Large intestine (tissue), 3 donors: ENCODE results near the gene DNAJC3. TPM values are rescaled to one million over a fixed set of nuclear protein-coding genes. Genes with fewer than 3 reads are reported as not detected.

ENCODE experiments used
- DNase-seq, 2 donors: peaks; one replicate each; pipeline versions ENCODE4 v3.0.0 to v3.0.0-alpha.2; 2013
- H3K27ac ChIP-seq: one replicate; pipeline ENCODE4 v1.5.1; 2013; ENCODE audit warnings: low read length
- H3K27me3 ChIP-seq: 2 replicates; pipeline ENCODE4 v1.6.1; 2013; ENCODE audit warnings: low read length; ENCODE audit not compliant: control insufficient read depth, insufficient read depth
- H3K36me3 ChIP-seq: 2 replicates; pipeline ENCODE4 v1.6.1; 2013; ENCODE audit warnings: low read length; ENCODE audit not compliant: control insufficient read depth, insufficient read depth
- H3K4me1 ChIP-seq: one replicate; pipeline ENCODE4 v1.6.1; 2013; ENCODE audit warnings: low read length; ENCODE audit not compliant: control insufficient read depth, insufficient read depth
- H3K4me3 ChIP-seq: one replicate; pipeline ENCODE4 v1.5.1; 2013; ENCODE audit warnings: low read length
- H3K9me3 ChIP-seq: one replicate; pipeline ENCODE4 v1.6.1; 2013; ENCODE audit warnings: mild to moderate bottlenecking, low read depth, low read length, moderate library complexity; ENCODE audit not compliant: control insufficient read depth
- WGBS: methylation state at CpG from one replicate; pipeline ENCODE4 v1.1.5; 2013; ENCODE audit warnings: low lambda C conversion rate; ENCODE audit not compliant: insufficient coverage; 5-methylcytosine and 5-hydroxymethylcytosine counted together
- polyA plus RNA-seq: library from polyadenylated mRNA; unstranded; fragments of 120-200 nt; gene quantifications from one replicate; pipeline ENCODE4 v1.2.1, GENCODE V29; 2013

Gene DNAJC3
- polyA plus RNA-seq, 1 donor = 38.8 TPM

- peaks cover 12% of the 10 kb centered on the region for H3K9me3 ChIP-seq
- H3K27ac ChIP-seq = no peak overlapping the region
- H3K4me1 ChIP-seq = no peaks in the 10 kb centered on the region
- H3K27me3 ChIP-seq = no peaks in the 10 kb centered on the region
- DNase-seq = no peak
- 80% methylated on average over 1 of the region's 6 CpGs for WGBS
- H3K4me3 ChIP-seq = no peak overlapping the region
- no peaks in the 10 kb centered on the region for H3K36me3 ChIP-seq
These were observed 20.2 kb downstream of the DNAJC3 start for GRCh38 chr13:95697052-95697680.

GRCh38 chr13:95698047-95698749 lies 21.3 kb downstream of the DNAJC3 start:
- DNase-seq = no peak
- no peaks in the 10 kb centered on the region for H3K27me3 ChIP-seq
- no peaks in the 10 kb centered on the region for H3K4me1 ChIP-seq
- H3K36me3 ChIP-seq = no peaks in the 10 kb centered on the region
- no peak overlapping the region for H3K27ac ChIP-seq
- H3K9me3 ChIP-seq = peaks cover 10% of the 10 kb centered on the region
- WGBS = no CpG with 5 or more reads among the region's 5 CpGs
- no peak overlapping the region for H3K4me3 ChIP-seq

GRCh38 chr13:95703576-95703975 lies 26.6 kb downstream of the DNAJC3 start:
- Histone ChIP-seq H3K4me3 (no peak overlapping the region), H3K4me1 (no peaks in the 10 kb centered on the region), H3K27ac (no peak overlapping the region), H3K36me3 (peaks cover 2% of the 10 kb centered on the region), H3K9me3 (no peaks in the 10 kb centered on the region), H3K27me3 (no peaks in the 10 kb centered on the region)
- WGBS = 100% methylated on average over 1 of the region's 2 CpGs
- no peak for DNase-seq

GRCh38 chr13:95704510-95704909 lies 27.6 kb downstream of the DNAJC3 start:
- H3K27me3 ChIP-seq = no peaks in the 10 kb centered on the region
- no peaks in the 10 kb centered on the region for H3K4me1 ChIP-seq
- no peak overlapping the region for H3K27ac ChIP-seq
- WGBS = 100% methylated on average over 1 of the region's 3 CpGs
- peaks cover 2% of the 10 kb centered on the region for H3K36me3 ChIP-seq
- DNase-seq = no peak
- H3K9me3 ChIP-seq = no peaks in the 10 kb centered on the region
- H3K4me3 ChIP-seq = no peak overlapping the region

GRCh38 chr13:95706356-95706755 lies 29.4 kb downstream of the DNAJC3 start:
- no peak overlapping the region for H3K4me3 ChIP-seq
- WGBS = no CpG with 5 or more reads among the region's 1 CpG
- H3K4me1 ChIP-seq = no peaks in the 10 kb centered on the region
- peaks cover 2% of the 10 kb centered on the region for H3K9me3 ChIP-seq
- H3K36me3 ChIP-seq = peaks cover 11% of the 10 kb centered on the region
- H3K27me3 ChIP-seq = no peaks in the 10 kb centered on the region
- H3K27ac ChIP-seq = no peak overlapping the region
- no peak for DNase-seq

- Histone ChIP-seq H3K4me1 (no peaks in the 10 kb centered on the region), H3K27me3 (no peaks in the 10 kb centered on the region)
These were observed 30.1 kb downstream of the DNAJC3 start for GRCh38 chr13:95707035-95707434.

GRCh38 chr13:95707442-95708390 lies 30.8 kb downstream of the DNAJC3 start:
- H3K27me3 ChIP-seq = no peaks in the 10 kb centered on the region
- WGBS = 100% methylated on average over 1 of the region's 9 CpGs
- H3K9me3 ChIP-seq = peaks cover 8% of the 10 kb centered on the region
- H3K4me1 ChIP-seq = no peaks in the 10 kb centered on the region
- H3K4me3 ChIP-seq = no peak overlapping the region
- no peak overlapping the region for H3K27ac ChIP-seq
- H3K36me3 ChIP-seq = peaks cover 18% of the 10 kb centered on the region
- DNase-seq = no peak

More at GRCh38 chr13:95707035-95707434, 30.1 kb downstream of the DNAJC3 start:
- peaks cover 11% of the 10 kb centered on the region for H3K36me3 ChIP-seq
- WGBS = no CpG with 5 or more reads among the region's 4 CpGs
- H3K4me3 ChIP-seq = no peak overlapping the region
- peaks cover 2% of the 10 kb centered on the region for H3K9me3 ChIP-seq
- H3K27ac ChIP-seq = no peak overlapping the region
- DNase-seq = no peak

- Histone ChIP-seq H3K27me3 (no peaks in the 10 kb centered on the region), H3K9me3 (peaks cover 8% of the 10 kb centered on the region), H3K4me3 (no peak overlapping the region), H3K36me3 (peaks cover 22% of the 10 kb centered on the region), H3K27ac (no peak overlapping the region), H3K4me1 (no peaks in the 10 kb centered on the region)
- WGBS = no CpG with 5 or more reads among the region's 5 CpGs
- no peak for DNase-seq
These were observed 31.4 kb downstream of the DNAJC3 start for GRCh38 chr13:95708391-95708774.

GRCh38 chr13:95708811-95709500 lies 32.0 kb downstream of the DNAJC3 start:
- no peak overlapping the region for H3K27ac ChIP-seq
- no peak overlapping the region for H3K4me3 ChIP-seq
- no peaks in the 10 kb centered on the region for H3K4me1 ChIP-seq
- peaks cover 8% of the 10 kb centered on the region for H3K9me3 ChIP-seq
- peaks cover 28% of the 10 kb centered on the region for H3K36me3 ChIP-seq
- DNase-seq = no peak
- no peaks in the 10 kb centered on the region for H3K27me3 ChIP-seq
- 100% methylated on average over 3 of the region's 4 CpGs for WGBS

GRCh38 chr13:95710313-95710712 lies 33.4 kb downstream of the DNAJC3 start:
- H3K4me1 ChIP-seq = no peaks in the 10 kb centered on the region
- peaks cover 29% of the 10 kb centered on the region for H3K36me3 ChIP-seq
- no peak overlapping the region for H3K27ac ChIP-seq
- H3K4me3 ChIP-seq = no peak overlapping the region
- H3K27me3 ChIP-seq = no peaks in the 10 kb centered on the region
- peaks cover 8% of the 10 kb centered on the region for H3K9me3 ChIP-seq
- no peak for DNase-seq
- WGBS = 75% methylated on average over 1 of the region's 2 CpGs
